Measurements from ENCODE around the gene FHDC1.

Gene FHDC1

GRCh38 chr4:152928286-152928685 is 7.8 kb upstream of the FHDC1 start:
- DNase-seq: no peak
- no peaks in the 10 kb centered on the region for H3K36me3 ChIP-seq (ENCODE audit: control insufficient read depth, insufficient read depth, low read length)
- no peaks in the 10 kb centered on the region for H3K27me3 ChIP-seq (replicated peaks; ENCODE audit: control insufficient read depth, insufficient read depth, low read length, poor library complexity, severe bottlenecking)

GRCh38 chr4:152929888-152930287 is 6.2 kb upstream of the FHDC1 start:
- no peak for DNase-seq
- H3K27ac ChIP-seq (ENCODE audit: insufficient read depth, low read length, poor library complexity, severe bottlenecking): no peak overlapping the region
- no peaks in the 10 kb centered on the region for H3K27me3 ChIP-seq (replicated peaks; ENCODE audit: control insufficient read depth, insufficient read depth, low read length, poor library complexity, severe bottlenecking)
- no peaks in the 10 kb centered on the region for H3K4me1 ChIP-seq (ENCODE audit: control insufficient read depth, insufficient read depth, low read length, poor library complexity, severe bottlenecking)
- H3K36me3 ChIP-seq (ENCODE audit: control insufficient read depth, insufficient read depth, low read length): no peaks in the 10 kb centered on the region
- no peaks in the 10 kb centered on the region for H3K9me3 ChIP-seq (ENCODE audit: control insufficient read depth, low read length)
- H3K4me3 ChIP-seq (ENCODE audit: insufficient read depth, low read depth, low read length, poor library complexity, severe bottlenecking): no peak overlapping the region

More at GRCh38 chr4:152928286-152928685, 7.8 kb upstream of the FHDC1 start:
- H3K4me3 ChIP-seq (ENCODE audit: insufficient read depth, low read depth, low read length, poor library complexity, severe bottlenecking): no peak overlapping the region
- H3K27ac ChIP-seq (ENCODE audit: insufficient read depth, low read length, poor library complexity, severe bottlenecking): no peak overlapping the region
- H3K9me3 ChIP-seq (ENCODE audit: control insufficient read depth, low read length): no peaks in the 10 kb centered on the region
- H3K4me1 ChIP-seq (ENCODE audit: control insufficient read depth, insufficient read depth, low read length, poor library complexity, severe bottlenecking): no peaks in the 10 kb centered on the region

- DNase-seq: no peak
- Histone ChIP-seq H3K36me3 (ENCODE audit: control insufficient read depth, insufficient read depth, low read length) (no peaks in the 10 kb centered on the region), H3K9me3 (ENCODE audit: control insufficient read depth, low read length) (no peaks in the 10 kb centered on the region), H3K4me3 (ENCODE audit: insufficient read depth, low read depth, low read length, poor library complexity, severe bottlenecking) (peak overlapping the region; percentile 67), H3K27me3 (replicated peaks; ENCODE audit: control insufficient read depth, insufficient read depth, low read length, poor library complexity, severe bottlenecking) (peaks cover 18% of the 10 kb centered on the region), H3K4me1 (ENCODE audit: control insufficient read depth, insufficient read depth, low read length, poor library complexity, severe bottlenecking) (peaks cover 10% of the 10 kb centered on the region), H3K27ac (ENCODE audit: insufficient read depth, low read length, poor library complexity, severe bottlenecking) (no peak overlapping the region)
Measured at GRCh38 chr4:152935143-152935542, 980 bp upstream of the FHDC1 start.

GRCh38 chr4:152936446-152937335 is 568 bp downstream of the FHDC1 start:
- no peak for DNase-seq
- H3K36me3 ChIP-seq (ENCODE audit: control insufficient read depth, insufficient read depth, low read length): no peaks in the 10 kb centered on the region
- H3K27ac ChIP-seq (ENCODE audit: insufficient read depth, low read length, poor library complexity, severe bottlenecking): no peak overlapping the region
- peaks cover 18% of the 10 kb centered on the region for H3K27me3 ChIP-seq (replicated peaks; ENCODE audit: control insufficient read depth, insufficient read depth, low read length, poor library complexity, severe bottlenecking)
- H3K9me3 ChIP-seq (ENCODE audit: control insufficient read depth, low read length): no peaks in the 10 kb centered on the region
- peaks cover 10% of the 10 kb centered on the region for H3K4me1 ChIP-seq (ENCODE audit: control insufficient read depth, insufficient read depth, low read length, poor library complexity, severe bottlenecking)
- H3K4me3 ChIP-seq (ENCODE audit: insufficient read depth, low read depth, low read length, poor library complexity, severe bottlenecking): peak overlapping the region; percentile 67

GRCh38 chr4:152937336-152938236 is 1.5 kb downstream of the FHDC1 start:
- no peak for DNase-seq
- Histone ChIP-seq H3K9me3 (ENCODE audit: control insufficient read depth, low read length) (no peaks in the 10 kb centered on the region), H3K4me1 (ENCODE audit: control insufficient read depth, insufficient read depth, low read length, poor library complexity, severe bottlenecking) (peaks cover 10% of the 10 kb centered on the region), H3K27me3 (replicated peaks; ENCODE audit: control insufficient read depth, insufficient read depth, low read length, poor library complexity, severe bottlenecking) (peaks cover 18% of the 10 kb centered on the region), H3K36me3 (ENCODE audit: control insufficient read depth, insufficient read depth, low read length) (no peaks in the 10 kb centered on the region), H3K27ac (ENCODE audit: insufficient read depth, low read length, poor library complexity, severe bottlenecking) (no peak overlapping the region), H3K4me3 (ENCODE audit: insufficient read depth, low read depth, low read length, poor library complexity, severe bottlenecking) (peak overlapping the region; percentile 67)

GRCh38 chr4:152938237-152938947 is 2.3 kb downstream of the FHDC1 start:
- peak overlapping the region; percentile 44 for H3K4me3 ChIP-seq (ENCODE audit: insufficient read depth, low read depth, low read length, poor library complexity, severe bottlenecking)
- no peaks in the 10 kb centered on the region for H3K36me3 ChIP-seq (ENCODE audit: control insufficient read depth, insufficient read depth, low read length)
- no peak for DNase-seq
- H3K9me3 ChIP-seq (ENCODE audit: control insufficient read depth, low read length): no peaks in the 10 kb centered on the region
- peaks cover 10% of the 10 kb centered on the region for H3K4me1 ChIP-seq (ENCODE audit: control insufficient read depth, insufficient read depth, low read length, poor library complexity, severe bottlenecking)
- H3K27ac ChIP-seq (ENCODE audit: insufficient read depth, low read length, poor library complexity, severe bottlenecking): no peak overlapping the region
- peaks cover 18% of the 10 kb centered on the region for H3K27me3 ChIP-seq (replicated peaks; ENCODE audit: control insufficient read depth, insufficient read depth, low read length, poor library complexity, severe bottlenecking)

- no peak for DNase-seq
- H3K4me1 ChIP-seq (ENCODE audit: control insufficient read depth, insufficient read depth, low read length, poor library complexity, severe bottlenecking): peaks cover 10% of the 10 kb centered on the region
- H3K27ac ChIP-seq (ENCODE audit: insufficient read depth, low read length, poor library complexity, severe bottlenecking): no peak overlapping the region
- H3K4me3 ChIP-seq (ENCODE audit: insufficient read depth, low read depth, low read length, poor library complexity, severe bottlenecking): no peak overlapping the region
- no peaks in the 10 kb centered on the region for H3K9me3 ChIP-seq (ENCODE audit: control insufficient read depth, low read length)
- no peaks in the 10 kb centered on the region for H3K36me3 ChIP-seq (ENCODE audit: control insufficient read depth, insufficient read depth, low read length)
- peaks cover 18% of the 10 kb centered on the region for H3K27me3 ChIP-seq (replicated peaks; ENCODE audit: control insufficient read depth, insufficient read depth, low read length, poor library complexity, severe bottlenecking)
Measured at GRCh38 chr4:152939621-152940020, 3.5 kb downstream of the FHDC1 start.

GRCh38 chr4:152940461-152940860 is 4.3 kb downstream of the FHDC1 start:
- Histone ChIP-seq H3K4me1 (ENCODE audit: control insufficient read depth, insufficient read depth, low read length, poor library complexity, severe bottlenecking) (peaks cover 10% of the 10 kb centered on the region), H3K9me3 (ENCODE audit: control insufficient read depth, low read length) (no peaks in the 10 kb centered on the region), H3K27ac (ENCODE audit: insufficient read depth, low read length, poor library complexity, severe bottlenecking) (no peak overlapping the region), H3K4me3 (ENCODE audit: insufficient read depth, low read depth, low read length, poor library complexity, severe bottlenecking) (no peak overlapping the region), H3K36me3 (ENCODE audit: control insufficient read depth, insufficient read depth, low read length) (no peaks in the 10 kb centered on the region), H3K27me3 (replicated peaks; ENCODE audit: control insufficient read depth, insufficient read depth, low read length, poor library complexity, severe bottlenecking) (peaks cover 18% of the 10 kb centered on the region)
- no peak for DNase-seq

GRCh38 chr4:152941411-152941810 is 5.3 kb downstream of the FHDC1 start:
- Histone ChIP-seq H3K27me3 (replicated peaks; ENCODE audit: control insufficient read depth, insufficient read depth, low read length, poor library complexity, severe bottlenecking) (peaks cover 18% of the 10 kb centered on the region), H3K36me3 (ENCODE audit: control insufficient read depth, insufficient read depth, low read length) (no peaks in the 10 kb centered on the region), H3K4me1 (ENCODE audit: control insufficient read depth, insufficient read depth, low read length, poor library complexity, severe bottlenecking) (peaks cover 5% of the 10 kb centered on the region), H3K27ac (ENCODE audit: insufficient read depth, low read length, poor library complexity, severe bottlenecking) (no peak overlapping the region), H3K9me3 (ENCODE audit: control insufficient read depth, low read length) (no peaks in the 10 kb centered on the region), H3K4me3 (ENCODE audit: insufficient read depth, low read depth, low read length, poor library complexity, severe bottlenecking) (no peak overlapping the region)
- no peak for DNase-seq

All from effector memory CD4-positive, alpha-beta T cell (primary cell).